GM12878 (cell line): Measurements from ENCODE around the gene KCNB1. TPM values are rescaled to one million over a fixed set of nuclear protein-coding genes. Genes with fewer than 3 reads are reported as not detected.

Experiments used
- ATAC-seq: fragments of 200-7000 bp; cut with Tn5 transposase; 3 replicates; pipeline ENCODE4 v1.9.1; 2020; ENCODE audit warnings: mild to moderate bottlenecking, moderate library complexity
- BruUV-seq: library from RNA; stranded (reverse); fragments of 400-500 nt; replicated peaks from 2 replicates; lab custom pipeline; 2021; lab: Mats Ljungman, UMichigan
- CTCF ChIA-PET: fragments of 300-600 bp; sonication (Branson Sonifier 250); formaldehyde crosslinking; extraction: SDS; loops from one replicate; lab custom pipeline; 2021; ENCODE audit warnings: inconsistent platforms; lab: Yijun Ruan, JAX
- POLR2A ChIA-PET: fragments of 350-600 bp; formaldehyde crosslinking; extraction: SDS; loops from one replicate; lab custom pipeline; 2021; ENCODE audit warnings: inconsistent platforms; lab: Charles Lee
- RAD21 ChIA-PET: fragments of 300-600 bp; sonication (Branson Sonifier 250); formaldehyde crosslinking; loops from one replicate; lab custom pipeline; 2023; ENCODE audit warnings: antibody characterized with exemption; ENCODE audit not compliant: unreplicated experiment; lab: Charles Lee
- SMC1A ChIA-PET: fragments of 300-600 bp; sonication (Branson Sonifier 250); formaldehyde crosslinking; loops from one replicate; lab custom pipeline; 2023; ENCODE audit not compliant: unreplicated experiment, uncharacterized antibody; lab: Charles Lee
- DNase-seq: peaks from one replicate; pipeline ENCODE4 v3.0.0-alpha.2; 2011; ENCODE audit warnings: low read depth, low spot score
- FAIRE-seq: peaks from 3 replicates; lab custom pipeline; 2011; peaks lifted over from hg19 to GRCh38; lab: Jason Lieb, UNC
- H2AFZ ChIP-seq: 2 replicates; pipeline ENCODE4 v1.6.0; 2011; ENCODE audit warnings: low read depth, low read length, control low read depth; ENCODE audit not compliant: control insufficient read depth
- H3K27ac ChIP-seq: 2 replicates; pipeline ENCODE4 v1.5.1; 2011; ENCODE audit warnings: control low read depth; ENCODE audit not compliant: control insufficient read depth, insufficient read depth
- H3K27me3 ChIP-seq, 2 experiments: replicated peaks in 1 of 2; 2 replicates each; pipeline versions ENCODE4 v1.6.0 to v1.6.1; 2011; ENCODE audit warnings: low read length in 1 of 2; ENCODE audit not compliant: control insufficient read depth in 2 of 2, insufficient read depth in 2 of 2
- H3K36me3 ChIP-seq, 2 experiments: 2 replicates each; pipeline ENCODE4 v1.5.1; 2011; ENCODE audit warnings: low read length in 1 of 2; ENCODE audit not compliant: control insufficient read depth in 2 of 2, insufficient read depth in 2 of 2
- H3K4me1 ChIP-seq: 2 replicates; pipeline ENCODE4 v1.6.1; 2011; ENCODE audit warnings: mild to moderate bottlenecking, low read length, moderate library complexity, mixed read lengths; ENCODE audit not compliant: control insufficient read depth, insufficient read depth
- H3K4me2 ChIP-seq: 2 replicates; pipeline ENCODE4 v1.6.0; 2011; ENCODE audit warnings: control low read depth; ENCODE audit not compliant: control insufficient read depth, insufficient read depth
- H3K4me3 ChIP-seq: fragments of 200-600 bp; sonication (generic); 2 replicates; pipeline ENCODE4 v1.5.1; 2016
- H3K79me2 ChIP-seq: 2 replicates; pipeline ENCODE4 v1.6.0; 2011; ENCODE audit warnings: low read length; ENCODE audit not compliant: control insufficient read depth, insufficient read depth
- H3K9ac ChIP-seq: 2 replicates; pipeline ENCODE4 v1.8.0; 2011; ENCODE audit warnings: low read length, control low read depth, mixed read lengths; ENCODE audit not compliant: control insufficient read depth, insufficient read depth
- H3K9me3 ChIP-seq: replicated peaks from 3 replicates; pipeline ENCODE4 v1.5.1; 2011; ENCODE audit warnings: mild to moderate bottlenecking, low read length; ENCODE audit not compliant: control insufficient read depth, insufficient read depth
- H4K20me1 ChIP-seq: 2 replicates; pipeline ENCODE4 v1.6.0; 2011; ENCODE audit not compliant: control insufficient read depth, insufficient read depth
- CHD2 ChIP-seq: IDR thresholded peaks from 2 replicates; pipeline ENCODE4 v1.6.1; 2011; ENCODE audit warnings: low read depth, low read length, improper control_type of control experiment, borderline replicate concordance
- GABPA ChIP-seq: IDR thresholded peaks from 2 replicates; pipeline ENCODE4 v1.6.1; 2014; ENCODE audit warnings: antibody characterized with exemption, low read depth, mild to moderate bottlenecking, inconsistent platforms
- HDAC6 ChIP-seq: fragments of 200-600 bp; sonication (generic); IDR thresholded peaks from one replicate; pipeline ENCODE4 v1.8.0; 2017; ENCODE audit warnings: antibody characterized with exemption; ENCODE audit not compliant: unreplicated experiment
- MYB ChIP-seq: fragments of 150-350 bp; IDR thresholded peaks from 2 replicates; pipeline ENCODE4 v1.6.1; 2014; ENCODE audit warnings: mild to moderate bottlenecking, low read depth, low read length, borderline replicate concordance
- PBX3 ChIP-seq: IDR thresholded peaks from 2 replicates; pipeline ENCODE4 v1.6.1; 2011; ENCODE audit warnings: mild to moderate bottlenecking, low read depth, low read length, moderate library complexity; ENCODE audit not compliant: insufficient replicate concordance
- PKNOX1 ChIP-seq: fragments of 450-650 bp; IDR thresholded peaks from 2 replicates; pipeline ENCODE4 v1.6.1; 2016; ENCODE audit warnings: mild to moderate bottlenecking
- POU2F2 ChIP-seq: IDR thresholded peaks from 3 replicates; pipeline ENCODE4 v1.6.1; 2011; ENCODE audit warnings: low read depth, mild to moderate bottlenecking, low read length, borderline replicate concordance
- SUPT20H ChIP-seq: IDR thresholded peaks from 2 replicates; pipeline ENCODE4 v1.6.1; 2011; ENCODE audit warnings: low read depth, mild to moderate bottlenecking, low read length, moderate library complexity, borderline replicate concordance; ENCODE audit not compliant: control insufficient read depth
- ZNF622 ChIP-seq: fragments of 450-650 bp; IDR thresholded peaks from 2 replicates; pipeline ENCODE4 v1.6.1; 2017; ENCODE audit warnings: mild to moderate bottlenecking, inconsistent platforms
- ZZZ3 ChIP-seq: IDR thresholded peaks from 2 replicates; pipeline ENCODE4 v1.6.1; 2011; ENCODE audit warnings: low read depth; ENCODE audit not compliant: control insufficient read depth, insufficient read length
- WGBS: methylation state at CpG from one replicate; pipeline ENCODE4 v1.1.6; 2016; ENCODE audit warnings: low lambda C conversion rate; ENCODE audit not compliant: insufficient replicate concordance, insufficient coverage; ENCODE audit errors: missing lambda C conversion rate; 5-methylcytosine and 5-hydroxymethylcytosine counted together
- in situ Hi-C: fragments of 300-500 bp; cut with MboI; formaldehyde crosslinking; loops from 9 replicates; pipeline ENCODE4 v1.14.3; 2018; ENCODE audit warnings: mixed read lengths
- intact Hi-C: fragments of 100-400 bp; cut with micrococcal nuclease; formaldehyde crosslinking; loops from one replicate; pipeline ENCODE4 v1.14.2; 2022; ENCODE audit not compliant: unreplicated experiment
- polyA plus RNA-seq, 11 experiments: library from polyadenylated mRNA; depleted of rRNA in 4 of 11; unstranded in 6 of 11; stranded (reverse) in 5 of 11; fragments of >200 nt; fragmentation: Nextera tagmentation in 4 of 11; fragmentation: Illumina TruSeq in 1 of 11; extraction: Ambion mirVana in 4 of 11; extraction: Trizol in 1 of 11; gene quantifications; 1 replicate in 1 of 11; 2 replicates in 10 of 11; pipeline versions ENCODE4 v1.2.1 to v1.2.3, GENCODE V29; 2011 to 2016; ENCODE audit warnings: inconsistent platforms in 2 of 11, missing spikeins in 2 of 11, low read depth in 1 of 11
- total RNA-seq, 4 experiments: library from RNA; depleted of rRNA in 3 of 4; stranded (reverse); fragments of >200 nt in 3 of 4; fragmentation: Illumina TruSeq in 1 of 4; extraction: Trizol in 1 of 4; gene quantifications; 2 replicates each; pipeline versions ENCODE4 v1.2.1 to v1.2.3, GENCODE V29; 2013 to 2021
- TF ChIP-seq, protein P1 (sequence below): IDR thresholded peaks from 2 replicates; pipeline ENCODE4 v1.6.1; 2011; ENCODE audit warnings: borderline replicate concordance, low read depth, mild to moderate bottlenecking, moderate library complexity, mixed read lengths, low read length; ENCODE audit not compliant: insufficient read depth; ENCODE audit errors: extremely low read length
- TF ChIP-seq, protein P2 (sequence below): IDR thresholded peaks from 2 replicates; pipeline ENCODE4 v1.6.1; 2011; ENCODE audit warnings: borderline replicate concordance, low read depth, mild to moderate bottlenecking, moderate library complexity, low read length; ENCODE audit not compliant: insufficient read depth, poor library complexity, severe bottlenecking
- TF ChIP-seq, protein P3 (sequence below): IDR thresholded peaks from 2 replicates; pipeline ENCODE4 v1.6.1; 2011; ENCODE audit warnings: low read depth, mild to moderate bottlenecking, low read length, moderate library complexity, borderline replicate concordance; ENCODE audit errors: extremely low read depth

The KCNB1 gene
- total and polyA plus RNA-seq, 10 of the 15 experiments (the other 5 are each of a cell fraction or from before 2014, with no cell fraction given): 0.02 to 0.08 (median 0.03) TPM; not detected in 7

DNA sequence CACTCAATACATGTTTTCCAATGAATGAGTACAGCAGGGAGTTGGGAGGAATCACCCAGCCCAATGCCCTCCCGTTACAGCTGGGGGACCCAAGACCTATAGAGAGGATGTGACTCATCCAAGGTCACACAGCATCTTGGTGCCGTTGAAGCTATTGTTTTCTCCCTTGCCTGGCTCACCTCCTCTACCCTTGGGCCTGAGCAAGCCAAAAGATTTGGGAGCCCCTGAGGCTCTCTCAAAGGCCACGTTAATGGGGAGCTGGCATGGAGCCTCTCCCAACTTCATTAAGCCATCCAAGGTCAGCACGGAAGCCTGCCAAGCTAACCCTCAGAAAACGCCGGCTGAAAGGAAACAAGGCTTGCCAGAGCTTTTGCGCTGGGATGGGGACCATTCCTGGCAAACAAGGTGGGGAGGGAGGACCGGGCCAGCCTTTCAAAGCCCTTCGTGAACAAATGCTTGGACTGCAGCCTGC is 30.4 kb downstream of the KCNB1 start:
- RAD21 ChIA-PET: no interaction called here
- FAIRE-seq (no peak), DNase-seq (no peak), ATAC-seq (no peak)
- no peak overlapping the region for H3K9ac ChIP-seq
- H3K4me3 ChIP-seq: no peak overlapping the region
- POLR2A ChIA-PET: no interaction called here
- SMC1A ChIA-PET: no interaction called here
- H3K36me3 ChIP-seq: no peaks in the 10 kb centered on the region
- H3K4me2 ChIP-seq: no peak overlapping the region
- no peaks in the 10 kb centered on the region for H3K79me2 ChIP-seq
- no peaks in the 10 kb centered on the region for H3K4me1 ChIP-seq
- BruUV-seq: no TSS peak
- 25% methylated on average over 9 of the region's 9 CpGs for WGBS
- no peaks in the 10 kb centered on the region for H3K9me3 ChIP-seq
- intact Hi-C loops: no loop called here
- in situ Hi-C loops: no loop called here
- H4K20me1 ChIP-seq: no peaks in the 10 kb centered on the region
- no peak overlapping the region for H3K27ac ChIP-seq
- CTCF ChIA-PET: no interaction called here
- TF ChIP-seq, protein P1, sequence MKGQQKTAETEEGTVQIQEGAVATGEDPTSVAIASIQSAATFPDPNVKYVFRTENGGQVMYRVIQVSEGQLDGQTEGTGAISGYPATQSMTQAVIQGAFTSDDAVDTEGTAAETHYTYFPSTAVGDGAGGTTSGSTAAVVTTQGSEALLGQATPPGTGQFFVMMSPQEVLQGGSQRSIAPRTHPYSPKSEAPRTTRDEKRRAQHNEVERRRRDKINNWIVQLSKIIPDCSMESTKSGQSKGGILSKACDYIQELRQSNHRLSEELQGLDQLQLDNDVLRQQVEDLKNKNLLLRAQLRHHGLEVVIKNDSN: no peak
- TF ChIP-seq, protein P2, sequence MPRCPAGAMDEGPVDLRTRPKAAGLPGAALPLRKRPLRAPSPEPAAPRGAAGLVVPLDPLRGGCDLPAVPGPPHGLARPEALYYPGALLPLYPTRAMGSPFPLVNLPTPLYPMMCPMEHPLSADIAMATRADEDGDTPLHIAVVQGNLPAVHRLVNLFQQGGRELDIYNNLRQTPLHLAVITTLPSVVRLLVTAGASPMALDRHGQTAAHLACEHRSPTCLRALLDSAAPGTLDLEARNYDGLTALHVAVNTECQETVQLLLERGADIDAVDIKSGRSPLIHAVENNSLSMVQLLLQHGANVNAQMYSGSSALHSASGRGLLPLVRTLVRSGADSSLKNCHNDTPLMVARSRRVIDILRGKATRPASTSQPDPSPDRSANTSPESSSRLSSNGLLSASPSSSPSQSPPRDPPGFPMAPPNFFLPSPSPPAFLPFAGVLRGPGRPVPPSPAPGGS: no peak
- TF ChIP-seq PBX3 (no peak), MYB (no peak), SUPT20H (no peak), CHD2 (no peak), ZNF622 (no peak), ZZZ3 (no peak), GABPA (no peak), PKNOX1 (no peak), HDAC6 (no peak), POU2F2 (no peak)
- TF ChIP-seq, protein P3, sequence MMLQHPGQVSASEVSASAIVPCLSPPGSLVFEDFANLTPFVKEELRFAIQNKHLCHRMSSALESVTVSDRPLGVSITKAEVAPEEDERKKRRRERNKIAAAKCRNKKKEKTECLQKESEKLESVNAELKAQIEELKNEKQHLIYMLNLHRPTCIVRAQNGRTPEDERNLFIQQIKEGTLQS: no peak
- H3K27me3 ChIP-seq: peaks cover 0 to 2% of the 10 kb centered on the region in 2 experiments; a peak in 1 of 4 replicates
- no peak overlapping the region for H2AFZ ChIP-seq
